Neural cell (in vitro differentiated cells): Measurements from ENCODE around the gene CD4. TPM values are rescaled to one million over a fixed set of nuclear protein-coding genes. Genes with fewer than 3 reads are reported as not detected.

ENCODE experiments used
- H2AFZ ChIP-seq: fragments of 200-600, 300-800 bp; sonication (generic), shearing (Covaris generic); 2 replicates; pipeline ENCODE4 v1.6.0; 2014; ENCODE audit warnings: low read depth, mild to moderate bottlenecking, antibody characterized with exemption, low read length, moderate library complexity
- H3F3A ChIP-seq: fragments of 200-600 bp; shearing (Covaris generic); 2 replicates; pipeline ENCODE4 v1.6.1; 2016; ENCODE audit warnings: mild to moderate bottlenecking, moderate library complexity, mixed read lengths, antibody characterized with exemption, low read length; ENCODE audit not compliant: insufficient read depth, poor library complexity, severe bottlenecking
- H3K27ac ChIP-seq: fragments of 200-600, 300-800 bp; sonication (generic), shearing (Covaris generic); 2 replicates; pipeline ENCODE4 v1.5.1; 2014; ENCODE audit warnings: mild to moderate bottlenecking, low read length, moderate library complexity
- H3K27me3 ChIP-seq: fragments of 300-800, 200-600 bp; sonication (generic), shearing (Covaris generic); 2 replicates; pipeline ENCODE4 v1.6.0; 2014; ENCODE audit warnings: mild to moderate bottlenecking, low read depth, low read length, moderate library complexity; ENCODE audit not compliant: insufficient read depth
- H3K36me3 ChIP-seq: fragments of 300-800, 200-600 bp; sonication (generic), shearing (Covaris generic); 2 replicates; pipeline ENCODE4 v1.5.1; 2014; ENCODE audit warnings: mild to moderate bottlenecking, antibody characterized with exemption, low read length, moderate library complexity; ENCODE audit not compliant: insufficient read depth
- H3K4me2 ChIP-seq: fragments of 300-800, 200-600 bp; sonication (generic), shearing (Covaris generic); 2 replicates; pipeline ENCODE4 v1.6.0; 2014; ENCODE audit warnings: mild to moderate bottlenecking, low read length
- H3K4me3 ChIP-seq: fragments of 300-800, 200-600 bp; sonication (generic), shearing (Covaris generic); 2 replicates; pipeline ENCODE4 v1.5.1; 2014; ENCODE audit warnings: mild to moderate bottlenecking, low read length, moderate library complexity
- H3K79me2 ChIP-seq: fragments of 200-600 bp; shearing (Covaris generic); replicated peaks from 2 replicates; pipeline ENCODE4 v1.6.0; 2014; ENCODE audit warnings: mild to moderate bottlenecking, low read length, moderate library complexity; ENCODE audit not compliant: insufficient read depth
- H3K9ac ChIP-seq: fragments of 300-800, 200-600 bp; sonication (generic), shearing (Covaris generic); 2 replicates; pipeline ENCODE4 v1.6.1; 2016; ENCODE audit warnings: mild to moderate bottlenecking, low read length, mixed read lengths
- H3K9me2 ChIP-seq: fragments of 200-600 bp; shearing (Covaris generic); 2 replicates; pipeline ENCODE4 v1.6.1; 2016; ENCODE audit warnings: mild to moderate bottlenecking, low read length, mixed read lengths; ENCODE audit not compliant: insufficient read depth
- H3K9me3 ChIP-seq: fragments of 200-600, 300-800 bp; sonication (generic), shearing (Covaris generic); 2 replicates; pipeline ENCODE4 v1.6.1; 2016; ENCODE audit warnings: mild to moderate bottlenecking, mixed run types, low read length, moderate library complexity, mixed read lengths
- H4K20me1 ChIP-seq: fragments of 200-600 bp; shearing (Covaris generic); 2 replicates; pipeline ENCODE4 v1.6.1; 2016; ENCODE audit warnings: mild to moderate bottlenecking, mixed run types; ENCODE audit not compliant: insufficient read depth
- EP300 ChIP-seq: fragments of 450-650 bp; conservative IDR thresholded peaks from 2 replicates; pipeline ENCODE4 v1.6.1; 2014; ENCODE audit warnings: antibody characterized with exemption, mild to moderate bottlenecking, moderate library complexity; ENCODE audit not compliant: poor library complexity, severe bottlenecking
- EZH2 ChIP-seq: fragments of 200-600, 300-800 bp; shearing (Covaris generic), sonication (generic); IDR thresholded peaks from 2 replicates; pipeline ENCODE4 v1.6.1; 2014; ENCODE audit warnings: antibody characterized with exemption, low read length, borderline replicate concordance, mild to moderate bottlenecking; ENCODE audit not compliant: insufficient read depth, poor library complexity, severe bottlenecking
- MXI1 ChIP-seq: fragments of 450-650 bp; conservative IDR thresholded peaks from 2 replicates; pipeline ENCODE4 v1.6.1; 2014; ENCODE audit warnings: antibody characterized with exemption, mild to moderate bottlenecking; ENCODE audit not compliant: poor library complexity, severe bottlenecking
- POLR2AphosphoS5 ChIP-seq: IDR thresholded peaks from 2 replicates; pipeline ENCODE4 v1.6.1; 2012
- RAD21 ChIP-seq: fragments of 450-650 bp; conservative IDR thresholded peaks from 2 replicates; pipeline ENCODE4 v1.6.1; 2014; ENCODE audit warnings: antibody characterized with exemption, mild to moderate bottlenecking, moderate library complexity
- REST ChIP-seq: IDR thresholded peaks from 2 replicates; pipeline ENCODE4 v1.6.1; 2012; ENCODE audit warnings: borderline replicate concordance
- SMC3 ChIP-seq: fragments of 450-650 bp; conservative IDR thresholded peaks from 2 replicates; pipeline ENCODE4 v1.6.1; 2014; ENCODE audit warnings: antibody characterized with exemption, mild to moderate bottlenecking, moderate library complexity; ENCODE audit not compliant: poor library complexity
- TAF1 ChIP-seq: IDR thresholded peaks from 2 replicates; pipeline ENCODE4 v1.6.1; 2012; ENCODE audit warnings: low read depth
- polyA plus RNA-seq: library from polyadenylated mRNA; depleted of rRNA; stranded (reverse); fragments of >200 nt; gene quantifications from 2 replicates; pipeline ENCODE4 v1.2.3, GENCODE V29; 2014
- TF ChIP-seq, protein P1 (sequence below): fragments of 450-650 bp; IDR thresholded peaks from 2 replicates; pipeline ENCODE4 v1.5.1; 2014; ENCODE audit warnings: antibody characterized with exemption, mild to moderate bottlenecking, moderate library complexity; ENCODE audit not compliant: poor library complexity, severe bottlenecking

The CD4 gene
- polyA plus RNA-seq, 1 donor from 2014 or later, result not detected

DNA sequence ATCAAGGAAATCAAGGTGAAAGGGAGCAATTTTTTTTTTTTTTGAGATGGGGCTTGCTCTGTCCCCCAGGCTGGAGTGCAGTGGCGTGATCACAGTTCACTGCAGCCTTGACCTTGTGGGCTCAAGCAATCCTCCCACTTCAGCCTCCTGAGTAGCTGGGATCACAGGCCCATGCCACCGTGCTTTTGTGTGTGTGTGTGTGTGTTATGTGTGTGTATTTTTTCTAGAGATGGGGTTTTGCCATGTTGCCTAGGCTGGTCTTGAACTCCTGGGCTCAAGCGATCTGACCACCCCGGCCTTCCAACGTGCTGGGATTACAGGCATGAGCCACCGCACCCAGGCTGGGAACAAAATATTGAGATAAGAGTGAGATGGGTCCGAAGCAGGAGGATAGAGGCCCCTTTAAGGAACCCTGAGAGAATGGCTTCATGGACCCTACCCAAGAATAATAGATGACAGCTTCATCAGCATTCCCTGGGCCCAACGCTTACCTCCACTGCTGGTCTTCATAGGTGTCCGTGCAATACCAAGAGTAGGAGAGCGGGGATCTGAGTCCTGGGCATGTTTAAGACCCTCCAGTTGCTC is 60.7 kb downstream of the CD4 start:
- TF ChIP-seq RAD21 (no peak), EP300 (no peak), REST (no peak), EZH2 (no peak)
- H3K4me3 ChIP-seq, result no peak overlapping the region

DNA sequence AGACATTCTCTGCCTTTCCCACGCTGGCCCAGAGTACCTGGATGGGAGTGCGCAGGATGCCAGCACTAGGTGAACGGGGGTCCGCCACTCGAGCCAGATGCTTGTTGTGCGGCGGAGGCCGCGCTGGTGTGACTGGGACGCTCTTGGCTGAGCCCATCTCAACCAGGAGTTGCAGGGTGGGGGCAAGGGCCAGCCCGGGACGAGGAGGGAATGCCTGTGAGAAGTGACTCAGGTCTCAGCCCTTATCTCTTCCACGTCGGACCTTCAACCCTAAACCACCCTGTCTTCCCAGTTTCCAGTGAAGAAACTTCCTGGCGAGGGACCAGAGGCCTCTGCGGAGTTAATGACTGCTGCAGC is 61.4 kb downstream of the CD4 start:
- H3K36me3 ChIP-seq, result no peaks in the 10 kb centered on the region
- no peak overlapping the region for H3K4me2 ChIP-seq
- H3K9me2 ChIP-seq, result no peaks in the 10 kb centered on the region
- H4K20me1 ChIP-seq, result no peaks in the 10 kb centered on the region
- H3K4me3 ChIP-seq, result peak overlapping the region; percentile 75
- H3F3A ChIP-seq, result peaks cover 5% of the 10 kb centered on the region
- H3K9me3 ChIP-seq, result no peaks in the 10 kb centered on the region
- TF ChIP-seq TAF1 (no peak), EP300 (no peak), EZH2 (no peak), RAD21 (no peak), SMC3 (no peak)
- no peak overlapping the region for H3K27ac ChIP-seq
- H2AFZ ChIP-seq, result no peak overlapping the region
- no peak overlapping the region for H3K9ac ChIP-seq
- H3K27me3 ChIP-seq, result no peaks in the 10 kb centered on the region
- H3K79me2 ChIP-seq, result peaks cover 30% of the 10 kb centered on the region

More for the DNA sequence above, 60.7 kb downstream of the CD4 start:
- Histone ChIP-seq H3K36me3 (no peaks in the 10 kb centered on the region), H3K9me2 (no peaks in the 10 kb centered on the region), H3F3A (peaks cover 5% of the 10 kb centered on the region), H3K27ac (no peak overlapping the region), H2AFZ (no peak overlapping the region), H4K20me1 (no peaks in the 10 kb centered on the region), H3K27me3 (no peaks in the 10 kb centered on the region), H3K9me3 (no peaks in the 10 kb centered on the region), H3K79me2 (peaks cover 27% of the 10 kb centered on the region), H3K9ac (no peak overlapping the region), H3K4me2 (no peak overlapping the region)

DNA sequence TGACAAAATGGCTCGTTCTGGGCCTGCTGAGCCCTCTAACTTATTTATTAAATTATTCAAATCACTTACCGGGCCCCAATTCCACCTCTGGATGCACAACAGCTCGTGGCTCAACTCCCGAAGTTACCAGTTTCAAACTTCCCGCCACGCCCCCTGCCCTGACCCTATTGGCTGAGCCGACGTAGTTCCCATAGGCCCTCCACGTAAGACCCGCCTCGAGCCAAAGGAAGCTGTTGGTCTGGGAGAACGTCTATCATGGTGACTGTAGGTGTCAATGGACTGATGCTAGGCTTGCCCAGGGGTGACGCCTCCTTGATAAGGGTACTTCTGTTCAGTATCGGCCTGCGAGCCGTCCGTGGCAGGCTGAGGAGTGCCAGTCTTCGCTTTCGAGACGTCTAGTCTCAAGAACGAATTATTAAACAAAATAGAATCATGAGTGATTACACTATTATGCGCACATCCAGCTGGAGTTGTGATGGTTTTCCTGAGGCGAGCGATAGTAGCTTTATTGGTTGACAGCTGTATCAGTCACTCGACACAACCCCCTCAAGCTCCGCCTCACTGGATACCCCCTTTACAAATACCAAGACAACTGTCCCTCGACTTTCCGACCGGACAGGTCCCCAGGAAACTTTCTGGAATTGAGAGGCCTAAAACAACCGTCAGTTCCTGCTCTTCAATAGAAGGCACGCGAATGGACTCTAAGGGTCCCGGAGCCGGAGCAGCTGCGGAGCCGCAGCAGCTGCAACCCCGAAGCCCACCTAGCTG is 62.0 kb downstream of the CD4 start, which contains the start of gene CDCA3:
Gene CDCA3 (minus strand): TSS at position 134 of the 768 bp plus-strand sequence. CDS start 334 bp downstream, outside the sequence.
- H4K20me1 ChIP-seq, result no peaks in the 10 kb centered on the region
- peak within 1 kb of the TSS; percentile 56 for H2AFZ ChIP-seq
- no peak within 1 kb of the TSS for H3K4me2 ChIP-seq
- H3K79me2 ChIP-seq, result peaks cover 30% of the 10 kb centered on the region
- peak; percentile 74 for TF ChIP-seq POLR2AphosphoS5
- peak; percentile 89 for TF ChIP-seq REST
- TF ChIP-seq EP300, result peak; percentile 59
- TF ChIP-seq EZH2, result no peak
- TF ChIP-seq, protein P1, sequence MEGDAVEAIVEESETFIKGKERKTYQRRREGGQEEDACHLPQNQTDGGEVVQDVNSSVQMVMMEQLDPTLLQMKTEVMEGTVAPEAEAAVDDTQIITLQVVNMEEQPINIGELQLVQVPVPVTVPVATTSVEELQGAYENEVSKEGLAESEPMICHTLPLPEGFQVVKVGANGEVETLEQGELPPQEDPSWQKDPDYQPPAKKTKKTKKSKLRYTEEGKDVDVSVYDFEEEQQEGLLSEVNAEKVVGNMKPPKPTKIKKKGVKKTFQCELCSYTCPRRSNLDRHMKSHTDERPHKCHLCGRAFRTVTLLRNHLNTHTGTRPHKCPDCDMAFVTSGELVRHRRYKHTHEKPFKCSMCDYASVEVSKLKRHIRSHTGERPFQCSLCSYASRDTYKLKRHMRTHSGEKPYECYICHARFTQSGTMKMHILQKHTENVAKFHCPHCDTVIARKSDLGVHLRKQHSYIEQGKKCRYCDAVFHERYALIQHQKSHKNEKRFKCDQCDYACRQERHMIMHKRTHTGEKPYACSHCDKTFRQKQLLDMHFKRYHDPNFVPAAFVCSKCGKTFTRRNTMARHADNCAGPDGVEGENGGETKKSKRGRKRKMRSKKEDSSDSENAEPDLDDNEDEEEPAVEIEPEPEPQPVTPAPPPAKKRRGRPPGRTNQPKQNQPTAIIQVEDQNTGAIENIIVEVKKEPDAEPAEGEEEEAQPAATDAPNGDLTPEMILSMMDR, result no peak
- peak; percentile 38 for TF ChIP-seq RAD21
- no peak for TF ChIP-seq TAF1
- peak; percentile 98 for TF ChIP-seq MXI1
- TF ChIP-seq SMC3, result peak; percentile 54
- no peaks in the 10 kb centered on the region for H3K9me2 ChIP-seq
- H3K36me3 ChIP-seq, result no peaks in the 10 kb centered on the region
- H3K9me3 ChIP-seq, result no peaks in the 10 kb centered on the region
- peak within 1 kb of the TSS; percentile 98 for H3K27ac ChIP-seq
- peak within 1 kb of the TSS; percentile 75 for H3K4me3 ChIP-seq
- H3K9ac ChIP-seq, result peak within 1 kb of the TSS; percentile 87
- no peaks in the 10 kb centered on the region for H3K27me3 ChIP-seq
- H3F3A ChIP-seq, result peaks cover 5% of the 10 kb centered on the region
